ENCODE results near the gene ARSJ.

ARSJ gene

DNA sequence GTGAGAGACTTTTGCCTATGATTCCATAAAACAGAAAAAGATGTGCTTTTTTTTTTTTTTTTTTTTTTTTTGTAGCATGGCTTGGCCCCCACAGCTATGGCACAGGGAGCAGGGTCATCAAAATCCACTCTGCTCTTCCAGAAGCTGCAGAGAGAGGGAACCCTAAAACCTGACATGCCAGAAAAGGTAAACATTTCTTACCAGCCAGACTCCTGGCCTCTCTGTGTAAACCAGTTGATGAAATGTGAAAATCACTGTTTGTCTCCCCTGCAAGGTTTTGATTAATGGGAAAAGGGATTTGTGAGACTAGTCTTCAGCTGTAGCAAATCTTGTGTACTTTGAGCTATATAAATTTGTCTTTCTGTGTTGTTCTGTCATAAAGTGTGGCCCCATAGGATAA lies 105.9 kb downstream of the ARSJ start:
- H3K36me3 ChIP-seq (ENCODE audit: insufficient read depth, low read length), result no peaks in the 10 kb centered on the region
- no peak for TF ChIP-seq POLR2AphosphoS5 (IDR thresholded peaks at IDR 0.05; ENCODE audit: borderline replicate concordance, low read depth, low read length)
- no peak for TF ChIP-seq EZH2 (IDR thresholded peaks at IDR 0.05)
- TF ChIP-seq FOXP2 (optimal IDR thresholded peaks at IDR 0.05; ENCODE audit: control extremely low read depth, extremely low read length, insufficient read depth), result no peak
- no peak for DNase-seq (ENCODE audit: low read depth, low spot score)
- H3K4me3 ChIP-seq, result no peak overlapping the region
- no peaks in the 10 kb centered on the region for H3K9me3 ChIP-seq (ENCODE audit: low read depth, low read length)
- no peak overlapping the region for H3K27ac ChIP-seq
- H3K9ac ChIP-seq (ENCODE audit: insufficient read length), result no peak overlapping the region

- Histone ChIP-seq H3K9ac (ENCODE audit: insufficient read length) (no peak overlapping the region), H3K4me3 (no peak overlapping the region), H3K27ac (no peak overlapping the region), H3K9me3 (ENCODE audit: low read depth, low read length) (no peaks in the 10 kb centered on the region), H3K36me3 (ENCODE audit: insufficient read depth, low read length) (no peaks in the 10 kb centered on the region)
- TF ChIP-seq FOXP2 (optimal IDR thresholded peaks at IDR 0.05; ENCODE audit: control extremely low read depth, extremely low read length, insufficient read depth) (no peak), EZH2 (IDR thresholded peaks at IDR 0.05) (no peak), POLR2AphosphoS5 (IDR thresholded peaks at IDR 0.05; ENCODE audit: borderline replicate concordance, low read depth, low read length) (no peak)
- no peak for DNase-seq (ENCODE audit: low read depth, low spot score)
These were observed 106.8 kb downstream of the ARSJ start for GRCh38 chr4:113872426-113873260.

GRCh38 chr4:113871080-113871479 lies 108.4 kb downstream of the ARSJ start:
- H3K9ac ChIP-seq (ENCODE audit: insufficient read length), result no peak overlapping the region
- no peak overlapping the region for H3K4me3 ChIP-seq
- no peak overlapping the region for H3K27ac ChIP-seq
- TF ChIP-seq EZH2 (IDR thresholded peaks at IDR 0.05) (no peak), FOXP2 (optimal IDR thresholded peaks at IDR 0.05; ENCODE audit: control extremely low read depth, extremely low read length, insufficient read depth) (no peak), POLR2AphosphoS5 (IDR thresholded peaks at IDR 0.05; ENCODE audit: borderline replicate concordance, low read depth, low read length) (no peak)
- H3K9me3 ChIP-seq (ENCODE audit: low read depth, low read length), result no peaks in the 10 kb centered on the region
- DNase-seq (ENCODE audit: low read depth, low spot score), result no peak
- H3K36me3 ChIP-seq (ENCODE audit: insufficient read depth, low read length), result no peaks in the 10 kb centered on the region

GRCh38 chr4:113869743-113870375 lies 109.6 kb downstream of the ARSJ start:
- no peak for DNase-seq (ENCODE audit: low read depth, low spot score)
- Histone ChIP-seq H3K4me3 (no peak overlapping the region), H3K9me3 (ENCODE audit: low read depth, low read length) (no peaks in the 10 kb centered on the region), H3K27ac (no peak overlapping the region), H3K9ac (ENCODE audit: insufficient read length) (no peak overlapping the region), H3K36me3 (ENCODE audit: insufficient read depth, low read length) (no peaks in the 10 kb centered on the region)
- TF ChIP-seq FOXP2 (optimal IDR thresholded peaks at IDR 0.05; ENCODE audit: control extremely low read depth, extremely low read length, insufficient read depth) (no peak), EZH2 (IDR thresholded peaks at IDR 0.05) (no peak), POLR2AphosphoS5 (IDR thresholded peaks at IDR 0.05; ENCODE audit: borderline replicate concordance, low read depth, low read length) (no peak)

DNA sequence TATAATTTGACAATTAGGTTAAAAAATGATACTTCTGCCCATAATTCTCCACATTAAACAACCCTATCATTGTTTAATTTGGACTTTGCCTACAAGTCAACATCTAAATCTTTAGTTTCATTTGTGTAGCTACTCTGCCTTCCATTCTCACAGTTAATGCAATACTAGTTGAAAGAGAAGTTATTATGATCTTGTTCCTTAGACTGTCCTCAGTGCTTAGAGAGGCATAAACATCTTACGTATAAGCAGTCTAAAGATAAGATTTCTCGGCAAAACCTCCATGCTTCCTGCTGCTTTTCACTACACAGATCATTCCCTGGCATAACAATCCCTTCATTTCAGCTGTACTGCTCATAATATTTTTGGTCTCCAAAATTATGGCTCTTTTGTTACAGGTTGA lies 112.8 kb downstream of the ARSJ start:
- no peak overlapping the region for H3K9ac ChIP-seq (ENCODE audit: insufficient read length)
- H3K36me3 ChIP-seq (ENCODE audit: insufficient read depth, low read length), result no peaks in the 10 kb centered on the region
- no peaks in the 10 kb centered on the region for H3K9me3 ChIP-seq (ENCODE audit: low read depth, low read length)
- no peak for DNase-seq (ENCODE audit: low read depth, low spot score)
- TF ChIP-seq FOXP2 (optimal IDR thresholded peaks at IDR 0.05; ENCODE audit: control extremely low read depth, extremely low read length, insufficient read depth) (no peak), POLR2AphosphoS5 (IDR thresholded peaks at IDR 0.05; ENCODE audit: borderline replicate concordance, low read depth, low read length) (no peak), EZH2 (IDR thresholded peaks at IDR 0.05) (no peak)
- H3K27ac ChIP-seq, result no peak overlapping the region
- no peak overlapping the region for H3K4me3 ChIP-seq

- no peak for DNase-seq (ENCODE audit: low read depth, low spot score)
- no peak overlapping the region for H3K27ac ChIP-seq
- no peak overlapping the region for H3K9ac ChIP-seq (ENCODE audit: insufficient read length)
- no peaks in the 10 kb centered on the region for H3K36me3 ChIP-seq (ENCODE audit: insufficient read depth, low read length)
- no peaks in the 10 kb centered on the region for H3K9me3 ChIP-seq (ENCODE audit: low read depth, low read length)
- no peak for TF ChIP-seq EZH2 (IDR thresholded peaks at IDR 0.05)
- no peak for TF ChIP-seq POLR2AphosphoS5 (IDR thresholded peaks at IDR 0.05; ENCODE audit: borderline replicate concordance, low read depth, low read length)
- TF ChIP-seq FOXP2 (optimal IDR thresholded peaks at IDR 0.05; ENCODE audit: control extremely low read depth, extremely low read length, insufficient read depth), result no peak
- H3K4me3 ChIP-seq, result no peak overlapping the region
These were observed 120.5 kb downstream of the ARSJ start for GRCh38 chr4:113858924-113859323.

DNA sequence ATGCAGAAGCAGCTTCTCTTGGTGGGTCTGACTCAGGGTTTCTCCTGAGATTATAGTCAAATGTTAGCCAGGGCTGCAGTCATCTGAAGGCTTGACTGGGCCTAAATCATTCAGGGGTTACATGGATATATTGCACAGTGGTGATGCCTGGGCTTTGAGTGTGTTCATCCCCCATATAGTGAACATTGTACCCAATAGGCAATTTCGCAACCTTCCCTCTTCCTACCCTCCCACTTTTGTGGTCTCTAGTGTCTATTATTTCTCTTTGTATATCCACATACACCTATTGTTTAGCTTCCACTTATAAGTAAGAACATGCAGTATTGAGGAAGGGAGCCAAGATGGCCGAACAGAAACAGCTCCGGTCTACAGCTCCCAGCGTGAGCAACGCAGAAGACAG lies 127.6 kb downstream of the ARSJ start:
- no peak for TF ChIP-seq EZH2 (IDR thresholded peaks at IDR 0.05)
- no peak for TF ChIP-seq POLR2AphosphoS5 (IDR thresholded peaks at IDR 0.05; ENCODE audit: borderline replicate concordance, low read depth, low read length)
- TF ChIP-seq FOXP2 (optimal IDR thresholded peaks at IDR 0.05; ENCODE audit: control extremely low read depth, extremely low read length, insufficient read depth), result no peak
- DNase-seq (ENCODE audit: low read depth, low spot score), result no peak
- Histone ChIP-seq H3K27ac (no peak overlapping the region), H3K4me3 (no peak overlapping the region), H3K36me3 (ENCODE audit: insufficient read depth, low read length) (no peaks in the 10 kb centered on the region), H3K9me3 (ENCODE audit: low read depth, low read length) (no peaks in the 10 kb centered on the region), H3K9ac (ENCODE audit: insufficient read length) (no peak overlapping the region)

Data from SK-N-MC (cell line).